Nephron progenitor cell (in vitro differentiated cells): ENCODE results near the gene SNTG2.
A peak's percentile ranks its signal among the peaks of the same experiment; 100 is the strongest.

Experiments used
- DNase-seq: peaks from one replicate; pipeline ENCODE4 v3.0.0; 2021
- H3K27ac Mint-ChIP-seq: 2 replicates; pipeline ENCODE4 v1.8.0; 2021; ENCODE audit warnings: mild to moderate bottlenecking, moderate library complexity, mixed read lengths
- H3K27me3 Mint-ChIP-seq: 2 replicates; pipeline ENCODE4 v1.8.0; 2021; ENCODE audit warnings: mild to moderate bottlenecking, low read depth, mixed read lengths; ENCODE audit not compliant: poor library complexity
- H3K36me3 Mint-ChIP-seq: 2 replicates; pipeline ENCODE4 v1.8.0; 2021; ENCODE audit warnings: low read depth, mixed read lengths
- H3K4me1 Mint-ChIP-seq: 2 replicates; pipeline ENCODE4 v1.8.0; 2021; ENCODE audit warnings: mixed read lengths
- H3K4me3 Mint-ChIP-seq: 2 replicates; pipeline ENCODE4 v1.8.0; 2021; ENCODE audit warnings: mild to moderate bottlenecking, moderate library complexity, mixed read lengths
- H3K9me3 Mint-ChIP-seq: 2 replicates; pipeline ENCODE4 v1.8.0; 2021; ENCODE audit warnings: mild to moderate bottlenecking, moderate library complexity, mixed read lengths
- CTCF ChIP-seq: fragments of 200-600 bp; sonication (generic); IDR thresholded peaks from 2 replicates; pipeline ENCODE4 v1.5.0; 2021; ENCODE audit warnings: antibody characterized with exemption

Gene SNTG2

GRCh38 chr2:950080-950966, at the start of gene SNTG2:
Gene SNTG2, plus strand, starts transcription at chr2:950849. Its CDS starts 148 bp downstream, at chr2:950997.
- Mint-ChIP-seq H3K9me3 (peaks cover 9% of the 10 kb centered on the region), H3K36me3 (no peaks in the 10 kb centered on the region), H3K4me3 (peak within 1 kb of the TSS; percentile 84), H3K4me1 (peaks cover 20% of the 10 kb centered on the region), H3K27ac (no peak within 1 kb of the TSS), H3K27me3 (peaks cover 89% of the 10 kb centered on the region)
- peak; percentile 80 for DNase-seq
- no peak for TF ChIP-seq CTCF

GRCh38 chr2:902584-902983, 48.1 kb upstream of the SNTG2 start:
- DNase-seq = no peak
- Mint-ChIP-seq H3K9me3 (peaks cover 36% of the 10 kb centered on the region), H3K4me1 (peaks cover 16% of the 10 kb centered on the region), H3K27me3 (peaks cover 6% of the 10 kb centered on the region), H3K27ac (no peak overlapping the region), H3K4me3 (no peak overlapping the region), H3K36me3 (peaks cover 7% of the 10 kb centered on the region)
- no peak for TF ChIP-seq CTCF

GRCh38 chr2:903223-903900, 47.3 kb upstream of the SNTG2 start:
- Mint-ChIP-seq H3K9me3 (peaks cover 28% of the 10 kb centered on the region), H3K4me3 (no peak overlapping the region), H3K27me3 (peaks cover 11% of the 10 kb centered on the region), H3K4me1 (peaks cover 16% of the 10 kb centered on the region), H3K36me3 (peaks cover 7% of the 10 kb centered on the region), H3K27ac (peak overlapping the region; percentile 21)
- no peak for TF ChIP-seq CTCF
- no peak for DNase-seq

- TF ChIP-seq CTCF = no peak
- DNase-seq = no peak
- Mint-ChIP-seq H3K27ac (no peak overlapping the region), H3K4me1 (peaks cover 16% of the 10 kb centered on the region), H3K9me3 (peaks cover 28% of the 10 kb centered on the region), H3K27me3 (peaks cover 11% of the 10 kb centered on the region), H3K4me3 (no peak overlapping the region), H3K36me3 (peaks cover 7% of the 10 kb centered on the region)
Measured at GRCh38 chr2:904246-905024, 46.2 kb upstream of the SNTG2 start.

GRCh38 chr2:905091-905832, 45.4 kb upstream of the SNTG2 start:
- H3K4me3 Mint-ChIP-seq = no peak overlapping the region
- peaks cover 19% of the 10 kb centered on the region for H3K4me1 Mint-ChIP-seq
- H3K27me3 Mint-ChIP-seq = peaks cover 11% of the 10 kb centered on the region
- peaks cover 7% of the 10 kb centered on the region for H3K36me3 Mint-ChIP-seq
- H3K9me3 Mint-ChIP-seq = peaks cover 21% of the 10 kb centered on the region
- no peak for DNase-seq
- TF ChIP-seq CTCF = no peak
- H3K27ac Mint-ChIP-seq = no peak overlapping the region
